HG03097 (cell line): ENCODE data around the gene GPR75.

Experiments used
- ATAC-seq: cut with Tn5 transposase; IDR thresholded peaks from one replicate; pipeline ENCODE4 v1.9.1; 2021; ENCODE audit not compliant: unreplicated experiment, low FRiP score

The GPR75 gene

GRCh38 chr2:53811601-53812000 lies 48.2 kb downstream of the GPR75 start:
- ATAC-seq, result no peak
